Astrocyte (in vitro differentiated cells and primary cell): ENCODE measurements around the gene IRF1.

ENCODE experiments used
- EZH2 ChIP-seq: IDR thresholded peaks from 2 replicates; pipeline ENCODE4 v1.6.1; 2012; ENCODE audit warnings: mild to moderate bottlenecking, low read length, inconsistent platforms; ENCODE audit not compliant: insufficient read depth
- TF ChIP-seq, protein P1 (sequence below): IDR thresholded peaks from 2 replicates; pipeline ENCODE4 v1.5.1; 2011; ENCODE audit warnings: low read depth, mild to moderate bottlenecking, inconsistent platforms, low read length, moderate library complexity; ENCODE audit not compliant: insufficient read depth

DNA sequence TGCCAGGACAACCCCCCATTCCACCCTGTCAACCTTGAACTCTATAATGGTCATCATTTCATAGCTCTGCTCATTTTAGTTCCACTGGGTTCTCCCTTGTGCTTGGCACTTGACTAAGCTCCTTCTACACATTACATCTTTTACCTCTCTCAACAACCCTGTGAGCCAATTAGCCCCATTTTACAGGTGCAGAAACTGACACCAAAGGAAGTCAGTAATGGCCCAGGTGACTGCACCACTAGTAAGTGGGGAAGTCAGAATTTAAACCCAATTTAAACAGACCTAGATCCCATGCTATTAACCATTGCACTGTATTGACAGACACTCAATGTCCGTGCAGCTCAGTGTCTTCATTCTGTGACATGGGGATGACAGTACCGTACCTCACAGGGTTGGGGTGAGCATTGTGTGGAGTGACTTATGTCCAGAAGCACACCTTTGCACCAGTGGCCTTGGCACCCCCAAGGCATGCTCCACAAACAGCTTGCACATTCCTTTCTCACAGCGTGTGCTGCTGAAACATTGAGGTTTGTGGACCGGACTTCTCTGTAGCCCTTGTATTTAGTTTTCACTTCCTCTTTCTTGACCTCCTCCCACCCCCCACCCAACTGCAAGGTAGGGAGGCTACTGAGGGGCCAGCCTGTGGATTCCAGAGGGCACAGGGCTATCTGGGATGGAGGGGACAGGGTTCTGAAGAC lies 23.1 kb downstream of the IRF1 start:
- TF ChIP-seq, protein P1, sequence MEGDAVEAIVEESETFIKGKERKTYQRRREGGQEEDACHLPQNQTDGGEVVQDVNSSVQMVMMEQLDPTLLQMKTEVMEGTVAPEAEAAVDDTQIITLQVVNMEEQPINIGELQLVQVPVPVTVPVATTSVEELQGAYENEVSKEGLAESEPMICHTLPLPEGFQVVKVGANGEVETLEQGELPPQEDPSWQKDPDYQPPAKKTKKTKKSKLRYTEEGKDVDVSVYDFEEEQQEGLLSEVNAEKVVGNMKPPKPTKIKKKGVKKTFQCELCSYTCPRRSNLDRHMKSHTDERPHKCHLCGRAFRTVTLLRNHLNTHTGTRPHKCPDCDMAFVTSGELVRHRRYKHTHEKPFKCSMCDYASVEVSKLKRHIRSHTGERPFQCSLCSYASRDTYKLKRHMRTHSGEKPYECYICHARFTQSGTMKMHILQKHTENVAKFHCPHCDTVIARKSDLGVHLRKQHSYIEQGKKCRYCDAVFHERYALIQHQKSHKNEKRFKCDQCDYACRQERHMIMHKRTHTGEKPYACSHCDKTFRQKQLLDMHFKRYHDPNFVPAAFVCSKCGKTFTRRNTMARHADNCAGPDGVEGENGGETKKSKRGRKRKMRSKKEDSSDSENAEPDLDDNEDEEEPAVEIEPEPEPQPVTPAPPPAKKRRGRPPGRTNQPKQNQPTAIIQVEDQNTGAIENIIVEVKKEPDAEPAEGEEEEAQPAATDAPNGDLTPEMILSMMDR = no peak
- no peak for TF ChIP-seq EZH2
